ENCODE measurements around the gene TNFSF10. TPM values are rescaled to one million over a fixed set of nuclear protein-coding genes. Genes with fewer than 3 reads are reported as not detected.

The TNFSF10 gene
- total and polyA plus RNA-seq, 2 experiments from 2014 or later, result 13.0 to 21.3 TPM

GRCh38 chr3:172514678-172515077, 8.6 kb downstream of the TNFSF10 start:
- WGBS (ENCODE audit: low lambda C conversion rate, missing lambda C conversion rate), result 88% methylated on average over 4 of the region's 4 CpGs
- peaks cover 12% of the 10 kb centered on the region for H3K4me1 ChIP-seq (ENCODE audit: insufficient read depth)
- no peak overlapping the region for H3K4me2 ChIP-seq
- H3K4me3 ChIP-seq, result no peak overlapping the region
- no peaks in the 10 kb centered on the region for H3K9me2 ChIP-seq (replicated peaks; ENCODE audit: insufficient read depth)
- no peak overlapping the region for H3K27ac ChIP-seq
- H4K20me1 ChIP-seq (ENCODE audit: insufficient read depth, poor library complexity, severe bottlenecking), result no peaks in the 10 kb centered on the region
- H3K9me3 ChIP-seq (ENCODE audit: low read depth), result no peaks in the 10 kb centered on the region
- H3K27me3 ChIP-seq, result no peaks in the 10 kb centered on the region
- no peaks in the 10 kb centered on the region for H3K36me3 ChIP-seq (replicated peaks; ENCODE audit: insufficient read depth, low read depth)
- H3K79me2 ChIP-seq, result peaks cover 7% of the 10 kb centered on the region
- DNase-seq (ENCODE audit: low spot score), result no peak
- H2AFZ ChIP-seq, result no peak overlapping the region
- TF ChIP-seq EZH2 (IDR thresholded peaks at IDR 0.05; ENCODE audit: borderline replicate concordance), result no peak
- no peak for TF ChIP-seq EZH2phosphoT487 (IDR thresholded peaks at IDR 0.05; ENCODE audit: low read depth, severe bottlenecking, unreplicated experiment)
- no peak for TF ChIP-seq CTCF (IDR thresholded peaks at IDR 0.05; ENCODE audit: poor library complexity)

GRCh38 chr3:172513488-172513887, 9.7 kb downstream of the TNFSF10 start:
- Histone ChIP-seq H3K4me2 (no peak overlapping the region), H4K20me1 (ENCODE audit: insufficient read depth, poor library complexity, severe bottlenecking) (no peaks in the 10 kb centered on the region), H3K9me2 (replicated peaks; ENCODE audit: insufficient read depth) (no peaks in the 10 kb centered on the region), H3K27me3 (no peaks in the 10 kb centered on the region), H3K4me1 (ENCODE audit: insufficient read depth) (peaks cover 12% of the 10 kb centered on the region), H3K9me3 (ENCODE audit: low read depth) (no peaks in the 10 kb centered on the region), H3K36me3 (replicated peaks; ENCODE audit: insufficient read depth, low read depth) (no peaks in the 10 kb centered on the region), H3K79me2 (peaks cover 1% of the 10 kb centered on the region), H3K4me3 (no peak overlapping the region), H3K27ac (no peak overlapping the region), H2AFZ (no peak overlapping the region)
- DNase-seq (ENCODE audit: low spot score), result no peak
- TF ChIP-seq EZH2 (IDR thresholded peaks at IDR 0.05; ENCODE audit: borderline replicate concordance), result no peak
- no peak for TF ChIP-seq EZH2phosphoT487 (IDR thresholded peaks at IDR 0.05; ENCODE audit: low read depth, severe bottlenecking, unreplicated experiment)
- TF ChIP-seq CTCF (IDR thresholded peaks at IDR 0.05; ENCODE audit: poor library complexity), result no peak
- WGBS (ENCODE audit: low lambda C conversion rate, missing lambda C conversion rate), result 60% methylated on average over 2 of the region's 2 CpGs

DNA sequence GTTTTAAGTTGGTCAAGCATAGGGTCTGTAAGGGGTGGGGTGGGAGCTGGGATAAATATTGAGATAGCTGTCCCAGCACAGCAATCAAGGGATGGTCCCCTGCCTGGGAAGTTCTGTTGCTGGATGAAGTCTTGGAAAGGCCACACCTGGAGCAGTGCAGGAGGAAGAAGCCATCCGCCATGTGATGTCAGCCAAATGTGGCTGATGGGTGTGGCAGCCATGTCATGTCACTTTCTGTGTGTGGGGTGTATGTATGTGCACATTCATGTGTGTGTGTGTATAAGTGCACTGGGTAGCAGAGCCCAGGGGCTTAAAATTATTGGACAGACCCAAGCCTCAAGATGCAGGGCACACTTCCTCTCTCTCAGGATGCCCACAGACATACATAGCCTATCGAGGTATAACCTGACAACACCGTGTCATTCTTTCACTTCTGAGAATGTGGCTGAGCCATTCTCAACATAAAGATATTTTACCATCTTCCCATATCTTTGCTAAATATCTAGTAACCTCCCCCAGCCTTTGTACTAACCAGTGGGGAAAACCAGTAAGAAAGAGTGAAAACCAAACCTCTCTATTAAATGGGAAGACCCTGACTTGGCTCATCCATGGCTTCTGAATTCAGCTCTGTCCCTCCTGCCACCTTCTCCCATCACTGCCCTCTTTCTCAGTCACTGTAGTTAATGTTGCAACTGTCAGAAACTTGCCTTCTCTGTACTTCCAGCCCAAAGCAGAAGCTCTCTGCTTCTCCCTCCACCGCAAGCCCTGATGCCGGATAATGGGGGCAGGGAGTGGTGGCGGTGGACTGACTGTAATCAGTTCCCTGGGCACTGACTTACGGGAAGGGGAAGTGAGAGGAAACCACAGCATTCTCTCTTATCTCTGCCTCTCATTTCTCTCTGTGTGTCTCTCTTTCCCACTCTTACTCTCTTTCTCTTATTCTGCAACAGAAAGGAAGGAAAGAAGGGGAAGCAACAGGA, 11.2 kb downstream of the TNFSF10 start:
- Histone ChIP-seq H3K4me3 (no peak overlapping the region), H3K27ac (no peak overlapping the region), H3K4me1 (ENCODE audit: insufficient read depth) (peaks cover 12% of the 10 kb centered on the region), H3K36me3 (replicated peaks; ENCODE audit: insufficient read depth, low read depth) (no peaks in the 10 kb centered on the region), H3K79me2 (no peaks in the 10 kb centered on the region), H2AFZ (no peak overlapping the region), H3K27me3 (no peaks in the 10 kb centered on the region), H4K20me1 (ENCODE audit: insufficient read depth, poor library complexity, severe bottlenecking) (no peaks in the 10 kb centered on the region), H3K9me3 (ENCODE audit: low read depth) (no peaks in the 10 kb centered on the region), H3K4me2 (no peak overlapping the region), H3K9me2 (replicated peaks; ENCODE audit: insufficient read depth) (no peaks in the 10 kb centered on the region)
- no peak for TF ChIP-seq CTCF (IDR thresholded peaks at IDR 0.05; ENCODE audit: poor library complexity)
- TF ChIP-seq EZH2 (IDR thresholded peaks at IDR 0.05; ENCODE audit: borderline replicate concordance), result no peak
- no peak for TF ChIP-seq EZH2phosphoT487 (IDR thresholded peaks at IDR 0.05; ENCODE audit: low read depth, severe bottlenecking, unreplicated experiment)
- 70% methylated on average over 7 of the region's 7 CpGs for WGBS (ENCODE audit: low lambda C conversion rate, missing lambda C conversion rate)
- DNase-seq (ENCODE audit: low spot score), result no peak

Data from hepatocyte (in vitro differentiated cells).